OCI-LY3 (cell line): Measurements from ENCODE around the gene ZNF518B.

ENCODE experiments used
- EZH2phosphoT487 ChIP-seq: fragments of 200-600 bp; shearing (Covaris generic); IDR thresholded peaks from 2 replicates; pipeline ENCODE4 v1.6.1; 2018; ENCODE audit warnings: antibody characterized with exemption, mixed run types, low read depth
- TF ChIP-seq, protein P1 (sequence below): fragments of 200-600, 300-600 bp; sonication (generic); IDR thresholded peaks from 2 replicates; pipeline ENCODE4 v1.5.1; 2014; ENCODE audit warnings: antibody characterized with exemption, low read length, low read depth

DNA sequence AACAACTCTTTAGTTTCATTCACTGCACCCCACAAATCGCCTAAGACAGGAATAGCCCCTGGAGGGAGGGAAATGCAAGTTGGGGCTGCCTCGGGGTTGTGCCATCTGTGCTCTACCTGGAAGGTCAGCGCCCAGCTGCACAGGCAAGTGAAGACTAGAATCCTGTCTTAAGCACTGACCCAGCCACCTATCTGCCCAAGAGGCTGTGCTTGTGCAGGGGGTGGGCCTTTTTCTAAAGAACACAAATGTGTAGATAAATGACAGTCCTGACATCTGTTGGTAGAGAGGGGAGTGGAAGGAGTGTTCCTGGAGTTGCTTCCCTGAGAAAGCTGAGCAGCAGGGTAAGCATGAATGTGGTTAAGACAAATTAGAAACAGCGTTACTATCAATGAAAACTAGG, 15.7 kb downstream of the ZNF518B start:
- TF ChIP-seq, protein P1, sequence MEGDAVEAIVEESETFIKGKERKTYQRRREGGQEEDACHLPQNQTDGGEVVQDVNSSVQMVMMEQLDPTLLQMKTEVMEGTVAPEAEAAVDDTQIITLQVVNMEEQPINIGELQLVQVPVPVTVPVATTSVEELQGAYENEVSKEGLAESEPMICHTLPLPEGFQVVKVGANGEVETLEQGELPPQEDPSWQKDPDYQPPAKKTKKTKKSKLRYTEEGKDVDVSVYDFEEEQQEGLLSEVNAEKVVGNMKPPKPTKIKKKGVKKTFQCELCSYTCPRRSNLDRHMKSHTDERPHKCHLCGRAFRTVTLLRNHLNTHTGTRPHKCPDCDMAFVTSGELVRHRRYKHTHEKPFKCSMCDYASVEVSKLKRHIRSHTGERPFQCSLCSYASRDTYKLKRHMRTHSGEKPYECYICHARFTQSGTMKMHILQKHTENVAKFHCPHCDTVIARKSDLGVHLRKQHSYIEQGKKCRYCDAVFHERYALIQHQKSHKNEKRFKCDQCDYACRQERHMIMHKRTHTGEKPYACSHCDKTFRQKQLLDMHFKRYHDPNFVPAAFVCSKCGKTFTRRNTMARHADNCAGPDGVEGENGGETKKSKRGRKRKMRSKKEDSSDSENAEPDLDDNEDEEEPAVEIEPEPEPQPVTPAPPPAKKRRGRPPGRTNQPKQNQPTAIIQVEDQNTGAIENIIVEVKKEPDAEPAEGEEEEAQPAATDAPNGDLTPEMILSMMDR: no peak
- TF ChIP-seq EZH2phosphoT487: no peak
